Measurements from ENCODE around the gene KITLG. TPM values are rescaled to one million over a fixed set of nuclear protein-coding genes. Genes with fewer than 3 reads are reported as not detected.

Gene KITLG
- total and polyA plus RNA-seq, 4 donors = 0.39 to 3.0 (median 0.86) TPM

- TF ChIP-seq NR2F2 (IDR thresholded peaks at IDR 0.05) = no peak
- TF ChIP-seq JUND (IDR thresholded peaks at IDR 0.05) = no peak
- no peak for TF ChIP-seq RAD21 (IDR thresholded peaks at IDR 0.05)
- TF ChIP-seq HNF4A (conservative IDR thresholded peaks at IDR 0.05) = no peak
- no peak for TF ChIP-seq GABPA (IDR thresholded peaks at IDR 0.05 in 1 of 2, conservative IDR thresholded peaks at IDR 0.05 in 1 of 2)
- TF ChIP-seq EGR1 (IDR thresholded peaks at IDR 0.05; ENCODE audit: low read depth in 2 of 2) = no peak
- TF ChIP-seq, protein P1, sequence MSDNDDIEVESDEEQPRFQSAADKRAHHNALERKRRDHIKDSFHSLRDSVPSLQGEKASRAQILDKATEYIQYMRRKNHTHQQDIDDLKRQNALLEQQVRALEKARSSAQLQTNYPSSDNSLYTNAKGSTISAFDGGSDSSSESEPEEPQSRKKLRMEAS (IDR thresholded peaks at IDR 0.05) = no peak
- TF ChIP-seq REST (IDR thresholded peaks at IDR 0.05) = no peak
- no peak for TF ChIP-seq YY1 (IDR thresholded peaks at IDR 0.05)
- TF ChIP-seq RXRA (IDR thresholded peaks at IDR 0.05) = no peak
- TF ChIP-seq FOXA1 (IDR thresholded peaks at IDR 0.05) = no peak
- no peak for TF ChIP-seq HNF4G (IDR thresholded peaks at IDR 0.05)
- TF ChIP-seq ZBTB33 (IDR thresholded peaks at IDR 0.05) = no peak
- no peaks in the 10 kb centered on the region for H3K36me3 ChIP-seq (ENCODE audit: control insufficient read depth in 4 of 4, insufficient read depth in 3 of 4, low read depth in 1 of 4, low read length in 3 of 4)
- no peaks in the 10 kb centered on the region for H3K4me1 ChIP-seq (ENCODE audit: control insufficient read depth in 4 of 4, insufficient read depth in 4 of 4, low read length in 3 of 4)
- no peak overlapping the region for H3K9ac ChIP-seq (ENCODE audit: low read depth in 1 of 2, low read length in 2 of 2)
- WGBS = 89% methylated on average over 3 of the region's 3 CpGs
- no peaks in the 10 kb centered on the region for H3K9me3 ChIP-seq (ENCODE audit: control insufficient read depth in 4 of 4, low read length in 3 of 4)
- no peak overlapping the region for H3K4me3 ChIP-seq (ENCODE audit: low read depth in 1 of 3, low read length in 3 of 3)
- no peak for DNase-seq (ENCODE audit: low spot score)
- H3K27me3 ChIP-seq (ENCODE audit: control insufficient read depth in 4 of 4, insufficient read depth in 4 of 4, low read length in 3 of 4) = no peaks in the 10 kb centered on the region
- no peak overlapping the region for H3K27ac ChIP-seq (ENCODE audit: low read depth in 1 of 2, low read length in 2 of 2)
These were observed 77.0 kb downstream of the KITLG start for GRCh38 chr12:88503281-88503703.

DNA sequence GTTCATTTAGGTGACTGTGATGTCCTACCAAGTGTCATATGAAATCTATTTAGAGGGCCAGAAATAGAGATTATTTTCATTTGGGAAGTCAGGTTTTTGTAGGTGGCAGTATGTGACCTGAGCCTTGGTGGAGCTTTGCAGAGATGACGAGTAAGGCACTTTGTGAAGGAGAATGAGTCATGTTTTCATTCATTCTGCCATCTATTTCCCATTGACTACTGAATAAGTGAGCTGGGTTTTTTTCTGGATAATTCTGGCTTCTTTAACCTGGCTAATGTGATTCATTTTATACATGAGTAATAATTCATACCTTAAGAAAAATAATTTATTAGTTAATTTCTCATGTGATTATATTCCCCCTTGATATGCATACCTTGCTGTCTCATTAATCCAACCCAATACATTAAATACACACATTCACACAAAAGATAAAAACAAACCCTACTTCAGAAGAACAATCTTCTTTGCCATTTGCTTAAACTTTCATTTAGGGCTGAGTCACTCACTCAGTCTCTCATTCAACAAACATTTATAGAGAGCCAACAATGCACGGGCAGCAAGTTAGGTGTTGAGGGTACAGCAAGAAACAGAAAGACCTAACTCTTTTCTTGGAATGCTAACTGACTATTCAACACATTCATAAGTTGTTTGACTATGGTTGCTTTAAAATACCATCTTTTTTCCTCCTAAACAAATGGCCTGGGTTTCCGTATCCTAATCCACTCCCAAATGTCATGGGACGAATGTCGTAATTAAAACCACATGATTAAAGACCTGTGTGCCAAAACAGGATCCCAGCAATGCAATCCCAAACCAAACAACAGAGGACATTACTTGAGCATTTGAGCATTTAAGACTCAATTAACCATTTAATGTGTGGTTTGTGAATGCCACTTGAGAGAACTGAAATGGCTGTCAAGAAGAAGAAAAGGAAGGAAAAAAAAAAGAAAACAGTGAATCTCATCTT, 78.0 kb downstream of the KITLG start:
- no peaks in the 10 kb centered on the region for H3K4me1 ChIP-seq (ENCODE audit: control insufficient read depth in 4 of 4, insufficient read depth in 4 of 4, low read length in 3 of 4)
- H3K9me3 ChIP-seq (ENCODE audit: control insufficient read depth in 4 of 4, low read length in 3 of 4) = no peaks in the 10 kb centered on the region
- DNase-seq (ENCODE audit: low spot score) = no peak
- no peaks in the 10 kb centered on the region for H3K36me3 ChIP-seq (ENCODE audit: control insufficient read depth in 4 of 4, insufficient read depth in 3 of 4, low read depth in 1 of 4, low read length in 3 of 4)
- TF ChIP-seq ZBTB33 (IDR thresholded peaks at IDR 0.05) (no peak), FOXA1 (IDR thresholded peaks at IDR 0.05) (no peak), YY1 (IDR thresholded peaks at IDR 0.05) (peak; percentile 30)
- no peak overlapping the region for H3K27ac ChIP-seq (ENCODE audit: low read depth in 1 of 2, low read length in 2 of 2)
- H3K27me3 ChIP-seq (ENCODE audit: control insufficient read depth in 4 of 4, insufficient read depth in 4 of 4, low read length in 3 of 4) = no peaks in the 10 kb centered on the region
- no peak overlapping the region for H3K4me3 ChIP-seq (ENCODE audit: low read depth in 1 of 3, low read length in 3 of 3)
- 57% methylated on average over 5 of the region's 5 CpGs for WGBS
- no peak overlapping the region for H3K9ac ChIP-seq (ENCODE audit: low read depth in 1 of 2, low read length in 2 of 2)
